ENCODE measurements around the gene VAMP8.
"Not testable (repeated sequence)": the region's sequence is repeated elsewhere in the genome, so short reads cannot be mapped to it uniquely, and the experiment has no call there.

The VAMP8 gene

DNA sequence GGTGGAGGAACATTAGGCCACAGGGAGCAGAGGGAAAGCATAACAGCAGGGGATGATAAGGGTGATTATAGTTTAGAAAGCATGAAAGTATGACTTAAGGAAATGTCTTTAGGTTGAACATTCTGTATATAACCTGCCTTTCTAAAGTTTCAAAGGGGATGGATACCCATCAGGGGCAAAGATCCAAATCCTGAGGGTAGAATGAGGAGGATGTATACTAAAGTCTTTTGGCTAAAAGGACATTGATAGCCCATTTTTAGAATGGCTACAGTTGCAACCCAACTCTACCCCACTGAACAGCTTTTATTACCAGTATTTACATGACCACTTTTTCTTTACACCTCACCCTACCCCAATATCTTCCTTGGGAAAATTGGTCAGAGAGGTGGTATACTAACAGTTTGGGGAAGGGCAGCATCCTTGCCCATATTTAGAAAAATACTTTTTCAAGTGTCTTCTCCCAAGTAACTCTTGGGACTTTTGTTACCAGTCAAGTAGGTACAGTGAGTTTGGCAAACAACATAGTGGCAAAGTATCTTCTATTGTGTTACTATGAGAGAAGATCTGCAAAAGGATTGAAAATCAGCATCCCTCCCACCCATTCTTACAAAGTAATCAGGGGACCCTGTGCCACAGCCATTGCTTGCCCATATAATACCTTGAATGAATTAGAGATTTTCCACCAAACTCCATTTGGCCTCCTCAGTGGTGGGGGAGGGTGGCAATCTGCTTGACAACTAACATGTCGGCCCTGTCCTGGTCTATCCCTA, 30.1 kb upstream of the VAMP8 start:
- no peak for DNase-seq (ENCODE audit: low spot score)

DNA sequence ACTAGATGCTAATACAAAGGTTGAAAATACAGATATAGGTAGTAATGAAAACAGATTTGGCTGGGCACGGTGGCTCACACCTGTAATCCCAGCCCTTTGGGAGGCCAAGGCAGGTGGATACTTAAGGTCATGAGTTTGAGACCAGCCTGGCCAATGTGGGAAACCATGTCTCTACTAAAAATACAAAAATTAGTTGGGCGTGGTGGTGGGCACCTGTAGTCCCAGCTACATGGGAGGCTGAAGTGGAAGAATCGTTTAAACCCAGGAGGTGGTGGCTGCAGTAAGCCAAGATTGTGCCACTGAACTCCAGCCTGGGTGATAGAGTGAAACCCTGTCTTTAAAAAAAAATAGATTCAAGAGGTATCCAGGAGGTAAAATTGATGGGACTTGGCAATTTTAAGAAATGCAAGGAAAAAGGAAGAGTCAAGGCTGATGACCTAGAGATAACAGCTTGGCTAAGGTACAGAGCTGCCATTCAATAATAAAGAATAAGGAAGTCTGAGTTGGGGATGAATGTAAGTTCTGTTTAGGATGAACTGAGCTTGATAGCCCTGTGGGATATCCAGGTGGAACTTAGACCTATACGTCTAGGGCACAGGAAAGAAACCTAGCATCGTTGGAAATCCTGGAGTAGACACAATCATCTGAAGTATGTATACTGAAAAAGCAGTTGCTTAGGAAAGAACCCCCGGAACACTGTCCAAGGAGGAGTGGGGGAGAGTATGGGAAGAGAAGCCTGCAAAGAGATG, 29.4 kb upstream of the VAMP8 start:
- peak; percentile 33 for DNase-seq (ENCODE audit: low spot score)

DNA sequence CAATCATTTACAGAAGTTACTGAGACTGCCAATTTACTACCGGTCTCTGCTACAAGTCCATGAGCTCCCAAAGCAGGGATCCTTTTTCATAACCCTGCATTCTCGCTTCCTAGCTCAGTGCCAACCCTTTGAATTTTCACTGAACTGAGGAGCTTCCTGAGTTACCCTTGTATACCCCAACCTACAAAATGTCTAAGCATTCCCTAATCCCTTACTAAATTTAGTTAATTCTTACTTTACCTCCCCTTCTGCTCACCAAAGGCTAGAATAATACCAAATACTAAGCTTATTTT, 28.8 kb upstream of the VAMP8 start:
- DNase-seq (ENCODE audit: low spot score): no peak

DNA sequence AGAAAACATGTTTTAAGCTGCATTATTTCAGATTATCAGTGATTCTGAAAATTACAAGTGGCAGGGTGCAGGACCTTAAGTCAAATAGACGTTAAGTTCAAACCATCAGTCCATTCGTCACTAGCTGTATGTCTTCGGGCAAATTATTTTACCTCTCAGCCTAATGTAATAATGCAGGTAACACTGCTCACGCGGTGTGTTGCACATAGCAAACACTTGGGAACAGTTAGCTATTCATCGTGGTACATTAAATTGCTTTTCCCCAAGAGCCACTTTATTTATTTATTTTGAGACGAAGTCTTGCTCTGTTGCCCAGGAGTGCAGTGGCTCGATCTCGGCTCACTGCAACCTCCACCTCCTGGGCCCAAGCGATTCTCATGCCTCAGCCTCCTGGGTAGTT, 28.3 kb upstream of the VAMP8 start:
- no peak for DNase-seq (ENCODE audit: low spot score)

DNA sequence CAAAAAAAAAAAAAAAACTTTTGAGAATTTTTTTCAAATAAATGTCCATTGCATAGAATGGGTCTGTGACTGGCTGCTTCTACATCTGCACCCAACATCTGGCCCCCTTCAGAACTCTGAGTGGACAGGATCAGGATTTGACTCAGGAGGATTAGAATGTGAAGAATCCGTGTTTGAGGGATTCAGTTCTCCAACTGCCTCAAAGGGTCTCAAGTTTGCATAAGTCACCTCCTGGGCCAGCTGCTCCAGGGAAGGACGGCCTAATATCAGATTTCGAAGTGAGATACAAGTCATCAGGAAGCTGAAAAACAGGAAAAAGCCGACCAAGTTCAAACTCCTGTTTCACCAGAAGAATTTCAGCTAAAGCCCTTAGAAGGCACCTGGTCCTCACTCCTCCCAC, 27.6 kb upstream of the VAMP8 start:
- DNase-seq (ENCODE audit: low spot score): no peak

DNA sequence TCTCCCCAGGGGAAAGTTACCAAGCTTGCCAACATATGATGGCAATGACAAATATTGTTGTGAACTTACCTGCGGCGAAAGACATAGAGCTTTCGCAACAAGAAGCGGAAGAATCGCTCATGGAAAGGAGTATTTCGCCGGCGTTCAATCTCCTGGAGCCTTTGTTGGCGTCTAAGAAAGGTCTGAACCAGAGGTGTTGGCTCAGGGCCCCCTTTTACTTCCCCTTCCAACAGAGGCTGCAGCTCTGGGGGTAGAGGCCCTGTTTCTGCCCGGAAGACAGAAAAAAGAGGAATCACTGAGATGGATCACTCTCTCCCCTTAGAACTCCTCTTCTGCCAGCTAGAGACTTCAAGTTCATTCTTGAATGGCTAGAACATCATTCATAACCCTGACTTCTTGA, 26.9 kb upstream of the VAMP8 start:
- no peak for DNase-seq (ENCODE audit: low spot score)

DNA sequence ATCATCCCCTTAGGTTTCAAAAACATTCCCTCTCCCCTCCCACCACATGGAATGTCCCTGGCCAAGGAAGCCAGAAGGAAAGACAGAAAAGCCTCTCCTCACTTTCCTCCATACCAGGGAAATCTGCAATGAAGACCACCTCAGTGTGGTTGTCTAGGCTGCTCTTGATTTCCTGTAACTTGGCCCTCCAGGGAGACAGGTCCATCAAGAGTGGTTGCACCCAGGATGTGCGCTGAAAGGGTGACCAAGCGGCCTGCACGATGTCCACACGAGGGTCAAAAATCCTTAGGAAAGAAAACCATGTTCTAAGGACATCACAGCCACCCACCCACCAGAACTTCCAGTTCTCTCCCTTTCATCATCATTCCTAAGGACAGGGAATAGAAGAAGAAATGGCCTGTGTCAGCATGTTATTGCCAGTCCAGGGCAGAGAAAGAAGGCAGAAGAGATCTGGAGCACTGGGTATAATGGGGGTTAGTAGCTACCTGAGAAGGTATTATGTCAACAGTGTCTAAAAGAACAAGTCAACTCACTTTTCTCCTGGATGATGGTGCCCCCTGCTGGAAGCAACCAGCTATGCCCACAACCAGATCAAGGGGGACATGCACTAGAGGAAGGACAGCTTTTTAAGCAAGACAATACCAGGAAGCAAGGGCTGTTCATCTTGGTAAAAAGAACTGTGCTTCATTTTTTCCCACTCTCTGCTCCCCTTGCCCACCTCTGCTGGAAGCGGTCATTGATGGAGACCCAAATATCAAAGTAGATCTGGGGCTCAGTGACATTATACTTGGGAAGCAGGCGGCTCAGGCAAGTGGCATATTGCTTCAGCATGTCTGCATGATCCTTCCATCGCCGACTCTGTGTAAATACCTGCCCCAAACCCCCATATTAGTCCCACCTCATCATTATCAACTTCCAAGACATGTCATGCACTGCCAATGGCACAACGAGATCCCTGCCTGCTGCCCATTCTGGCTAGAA, 25.4 kb upstream of the VAMP8 start:
- DNase-seq (ENCODE audit: low spot score): peak; percentile 81

DNA sequence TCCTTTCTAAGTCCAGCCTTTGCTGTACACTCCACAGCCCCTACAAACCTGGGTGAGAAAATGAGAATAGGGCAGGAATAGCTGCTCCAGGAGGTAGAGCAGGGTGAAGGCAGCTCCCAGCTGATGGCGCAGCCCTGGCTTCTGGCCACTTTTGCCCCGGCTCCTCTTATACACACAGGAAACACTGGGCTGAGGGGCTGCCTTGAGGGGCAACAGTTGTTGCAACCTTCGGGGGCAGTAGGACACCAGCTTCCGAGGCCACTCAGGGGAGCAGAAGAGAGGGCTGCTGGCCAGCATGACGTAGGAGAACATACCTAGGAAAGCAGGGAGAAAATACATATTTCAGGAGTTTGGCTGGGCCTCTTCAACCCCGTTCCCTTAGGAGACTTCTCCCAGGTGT, 24.2 kb upstream of the VAMP8 start:
- no peak for DNase-seq (ENCODE audit: low spot score)

DNA sequence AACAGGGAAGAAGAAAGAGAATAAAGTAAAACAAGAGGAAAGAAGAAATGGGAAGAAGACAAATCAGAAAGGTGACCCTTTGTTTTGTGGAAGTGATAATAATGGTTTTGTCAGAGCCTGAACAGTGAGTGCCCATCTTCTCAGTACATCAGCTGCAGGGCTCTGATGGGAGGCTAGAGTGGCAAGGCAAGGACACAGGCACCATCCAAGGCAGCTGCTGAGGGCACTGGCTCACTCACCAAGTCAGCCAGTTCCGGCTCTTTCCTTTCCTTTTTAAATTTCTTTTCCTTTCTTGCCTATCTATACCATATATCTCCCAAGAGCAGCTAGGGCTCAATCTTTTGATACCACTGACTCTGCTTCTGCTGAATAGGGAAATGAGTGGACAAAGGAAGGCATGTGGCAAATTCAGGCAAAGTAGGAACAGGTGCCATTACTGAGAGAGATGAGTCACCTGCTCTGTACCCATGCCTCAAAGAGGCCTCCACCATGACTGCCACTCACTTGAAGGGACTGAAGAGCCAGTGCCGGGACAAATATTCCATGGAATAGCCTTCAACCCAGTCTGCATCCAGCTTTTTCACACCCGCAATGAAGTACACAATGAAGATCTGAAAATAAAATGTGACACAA, 22.3 kb upstream of the VAMP8 start:
- no peak for DNase-seq (ENCODE audit: low spot score)

DNA sequence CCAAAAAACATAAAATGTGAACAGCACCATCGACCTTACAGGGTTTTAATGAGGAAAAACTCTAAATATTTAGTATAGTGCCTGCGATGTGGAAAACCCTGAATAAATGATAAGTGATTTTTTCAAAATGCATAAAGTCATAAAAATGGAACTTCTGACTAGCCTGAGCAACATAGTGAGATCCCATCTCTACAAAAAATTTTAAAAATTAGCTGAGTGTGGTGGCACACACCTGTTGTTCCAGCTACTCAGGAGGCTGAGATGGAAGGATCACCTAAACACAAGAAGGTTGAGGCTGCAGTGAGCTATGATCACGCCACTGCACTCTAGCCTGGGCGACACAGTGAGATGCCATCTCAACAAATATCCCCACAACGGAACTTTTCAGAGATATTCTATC, 20.3 kb upstream of the VAMP8 start:
- DNase-seq (ENCODE audit: low spot score): no peak

DNA sequence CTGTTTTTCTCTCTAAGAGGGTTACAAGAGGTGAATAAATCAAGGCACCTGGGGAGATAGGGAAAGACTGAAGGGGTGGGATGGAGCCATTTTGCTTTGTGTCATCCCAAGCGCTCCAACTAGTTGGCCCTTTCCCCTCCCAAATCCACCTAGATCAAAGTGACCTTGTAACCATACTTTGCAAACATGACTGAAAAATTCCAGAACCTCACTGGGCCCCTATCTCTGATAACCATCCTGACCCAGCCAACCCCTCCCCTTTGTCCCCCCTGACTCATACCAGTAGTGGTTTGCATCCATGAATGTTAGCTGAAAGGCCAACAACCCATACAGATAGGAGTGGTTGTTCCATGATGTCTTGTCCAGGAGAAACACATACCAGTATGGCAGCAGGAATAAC, 19.2 kb upstream of the VAMP8 start:
- no peak for DNase-seq (ENCODE audit: low spot score)

DNA sequence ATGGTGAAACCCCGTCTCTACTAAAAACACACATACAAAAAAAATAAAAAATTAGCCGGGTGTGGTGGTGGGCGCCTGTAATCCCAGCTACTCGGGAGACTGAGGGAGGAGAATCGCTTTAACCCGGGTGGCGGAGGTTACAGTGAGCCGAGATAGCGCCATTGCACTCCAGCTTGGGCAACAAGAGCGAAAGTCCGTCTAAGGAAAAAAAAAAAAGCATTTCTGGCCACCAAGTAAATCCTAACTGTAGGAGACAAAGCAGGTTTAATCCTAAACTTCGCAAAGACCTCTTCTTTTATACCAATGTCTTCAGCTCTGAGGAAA, 17.0 kb upstream of the VAMP8 start:
- not testable (repeated sequence) for DNase-seq (ENCODE audit: low spot score)

DNA sequence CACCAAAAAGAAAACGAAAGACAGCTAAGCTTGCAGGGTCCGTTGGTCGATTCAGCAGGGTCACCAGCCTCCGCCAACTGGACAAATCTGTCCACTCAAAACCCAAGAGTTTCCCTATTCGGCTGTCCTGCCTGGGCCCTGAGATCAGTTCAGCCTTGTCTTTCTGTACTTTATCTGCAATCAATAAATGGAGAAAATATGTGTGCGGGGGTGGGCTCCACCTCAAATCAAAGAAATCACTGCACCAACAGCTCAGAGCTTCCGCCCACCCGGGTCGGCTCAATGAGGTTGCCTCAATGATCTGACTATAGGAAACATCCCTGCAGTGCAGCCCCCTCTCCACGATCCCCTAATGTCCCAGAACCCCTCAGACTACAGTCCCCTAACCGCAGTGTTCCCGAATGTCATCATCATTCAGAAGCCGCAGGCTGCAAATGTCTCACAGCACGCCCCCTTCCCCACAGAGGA, 16.5 kb upstream of the VAMP8 start:
- DNase-seq (ENCODE audit: low spot score): no peak

DNA sequence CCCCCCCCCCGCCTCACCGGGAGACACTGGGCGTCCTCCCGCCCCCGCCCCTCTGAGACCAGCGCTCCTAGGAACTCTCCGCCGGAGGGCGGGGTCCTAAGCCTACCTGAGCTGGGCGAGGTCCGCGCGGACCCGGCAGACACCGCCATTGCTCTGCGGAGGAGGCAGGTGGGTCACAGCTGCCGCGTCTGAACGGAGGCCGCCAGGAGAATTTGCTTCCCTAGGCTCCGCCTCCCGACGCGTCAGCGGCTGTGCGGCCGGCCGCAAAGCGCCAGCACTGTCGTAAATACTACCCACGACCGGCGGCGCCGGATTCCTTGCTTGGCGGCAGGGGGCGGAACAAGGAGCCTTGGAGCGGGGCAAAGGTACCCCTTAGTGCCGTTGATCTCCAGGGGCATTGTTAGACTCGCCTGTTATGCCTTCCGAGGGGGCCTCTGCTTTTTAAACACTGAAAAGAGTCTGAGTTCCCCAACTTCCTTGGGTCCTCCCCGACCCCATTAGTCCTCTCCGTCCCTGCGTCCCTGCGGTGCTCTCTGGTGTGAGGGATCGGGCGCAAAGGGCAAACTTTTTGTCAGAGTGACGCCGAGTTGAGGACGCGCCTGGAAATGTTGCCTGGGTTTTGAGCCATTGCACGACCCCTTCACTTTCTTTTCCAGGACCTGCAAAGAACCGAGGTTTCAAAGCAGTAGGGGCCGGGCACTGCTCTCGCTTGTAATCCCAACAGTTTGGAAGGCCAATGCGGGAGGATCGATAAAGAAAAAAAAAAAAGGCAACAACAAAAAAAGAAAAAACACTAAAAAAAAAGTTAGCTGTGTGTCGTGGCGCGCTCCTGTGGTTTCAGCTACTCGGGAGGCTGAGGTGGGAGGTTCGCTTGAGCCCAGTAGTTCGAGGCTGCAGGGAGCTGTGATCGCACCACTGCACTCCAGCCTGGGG, 15.8 kb upstream of the VAMP8 start, which contains the start of gene GGCX:
Gene GGCX (minus strand): TSS at position 214 of the 933 bp plus-strand sequence. CDS start 65 bp downstream, at position 149.
- DNase-seq (ENCODE audit: low spot score): peak; percentile 96

DNA sequence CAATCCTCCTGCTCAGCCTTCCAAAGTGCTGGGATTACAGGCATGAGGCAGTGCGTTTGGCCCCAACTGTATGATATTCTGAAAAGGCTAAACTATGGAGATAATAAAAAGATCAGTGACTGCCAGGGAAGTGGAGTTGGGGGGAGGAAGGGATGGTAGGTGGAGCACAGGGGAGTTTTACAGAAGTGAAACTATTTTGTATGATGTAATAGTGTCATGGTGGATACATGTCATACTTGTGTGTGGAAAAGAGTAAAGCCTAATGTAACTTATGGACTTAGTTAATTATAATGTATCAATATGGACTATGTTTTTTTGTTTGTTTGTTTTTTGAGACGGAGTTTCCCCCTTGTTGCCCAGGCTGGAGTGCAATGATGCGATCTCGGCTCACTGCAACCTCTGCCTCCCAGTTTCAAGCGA, 13.2 kb upstream of the VAMP8 start:
- DNase-seq (ENCODE audit: low spot score): no peak

DNA sequence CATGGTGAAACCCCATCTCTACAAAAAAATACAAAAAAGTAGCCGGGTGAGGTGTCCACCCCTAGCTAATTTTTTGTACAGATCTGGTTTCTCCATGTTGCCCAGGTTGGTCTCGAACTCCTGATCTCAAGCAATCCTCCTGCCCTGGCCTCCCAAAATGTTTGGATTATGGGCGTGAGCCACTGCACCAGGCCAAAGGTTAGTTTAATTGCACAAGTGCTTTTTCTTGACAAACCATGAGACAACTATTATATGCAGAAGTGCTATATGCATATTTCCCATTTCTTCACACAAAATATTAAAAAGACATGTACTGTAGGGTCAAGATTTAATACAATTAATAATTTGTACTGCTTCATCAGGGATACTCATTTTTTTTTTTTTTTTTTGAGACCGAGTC, 11.1 kb upstream of the VAMP8 start:
- DNase-seq (ENCODE audit: low spot score): no peak

DNA sequence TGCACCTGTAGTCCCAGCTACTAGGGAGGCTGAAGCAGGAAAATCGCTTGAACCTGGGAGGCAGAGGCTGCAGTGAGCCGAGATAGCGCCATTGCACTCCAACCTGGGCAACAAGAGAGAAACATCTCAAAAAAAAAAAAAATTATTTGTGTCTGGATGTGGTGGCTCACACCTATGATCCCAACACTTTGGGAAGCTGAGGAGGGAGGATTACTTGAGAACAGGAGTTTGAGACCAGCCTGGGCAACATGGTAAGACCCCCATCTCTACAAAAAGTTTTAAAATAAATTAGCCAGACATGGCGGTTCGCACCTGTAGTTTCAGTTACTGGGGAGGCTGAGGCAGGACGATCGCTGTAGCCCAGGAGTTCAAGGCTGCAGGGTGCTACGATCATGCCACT, 1.6 kb upstream of the VAMP8 start:
- DNase-seq (ENCODE audit: low spot score): no peak

DNA sequence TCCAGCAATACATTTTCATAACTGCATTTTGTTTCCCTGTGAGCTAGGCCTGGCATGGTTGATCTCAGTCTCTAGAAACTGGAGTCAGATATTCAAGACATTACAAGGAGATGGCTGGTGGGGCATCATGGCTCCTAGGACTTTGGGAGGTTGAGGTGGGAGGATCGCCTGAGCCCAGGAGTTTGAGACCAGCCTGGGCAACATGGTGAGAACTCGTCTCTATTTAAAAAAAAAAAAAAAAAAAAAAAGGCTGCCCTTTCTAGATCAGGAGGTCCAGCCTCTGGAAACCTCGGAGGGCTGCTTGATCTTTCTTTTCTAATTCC, 362 bp upstream of the VAMP8 start:
- no peak for DNase-seq (ENCODE audit: low spot score)

DNA sequence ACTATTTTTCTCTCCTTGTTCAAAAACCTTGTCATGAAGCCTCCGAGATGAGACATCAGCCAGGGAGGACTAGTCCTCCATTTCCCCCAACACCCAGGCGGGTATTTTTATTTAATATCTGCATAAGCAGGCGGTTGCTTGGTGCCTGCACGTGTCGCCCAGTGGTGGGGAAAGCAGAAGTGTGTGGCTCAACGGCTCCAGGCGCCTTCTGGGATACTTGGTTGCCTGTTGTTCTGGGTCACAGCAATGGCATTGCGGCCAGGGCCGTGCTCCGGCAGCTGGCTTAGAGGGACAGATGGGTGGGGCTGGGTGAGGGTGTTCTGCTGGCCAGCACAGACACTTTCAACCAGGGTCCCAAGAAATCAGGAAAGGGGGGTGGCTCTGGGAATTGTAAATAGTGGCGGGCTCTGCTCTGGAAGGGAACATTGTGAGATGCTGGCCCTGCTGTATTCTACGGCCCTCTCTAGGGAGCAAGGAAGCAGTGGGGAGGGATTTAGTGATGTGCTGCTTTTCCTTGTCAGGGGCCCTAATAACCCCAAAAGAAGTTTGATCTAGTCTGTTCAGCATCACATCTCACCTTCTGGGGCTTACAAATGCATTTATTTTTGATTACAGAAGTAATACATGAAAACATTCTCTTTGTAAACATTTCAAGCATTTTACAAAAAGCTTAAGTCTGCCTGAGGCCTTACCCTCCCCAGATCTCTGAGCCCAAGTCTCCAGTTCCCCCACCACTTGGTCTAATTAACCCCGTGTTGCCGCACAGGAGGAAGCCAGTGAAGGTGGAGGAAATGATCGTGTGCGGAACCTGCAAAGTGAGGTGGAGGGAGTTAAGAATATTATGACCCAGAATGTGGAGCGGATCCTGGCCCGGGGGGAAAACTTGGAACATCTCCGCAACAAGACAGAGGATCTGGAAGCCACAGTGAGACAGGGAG, 1.1 kb downstream of the VAMP8 start:
- DNase-seq (ENCODE audit: low spot score): no peak

Measured in SW480 (cell line).